GM23338 (cell line): ENCODE data around the gene DAD1. TPM values are rescaled to one million over a fixed set of nuclear protein-coding genes. Genes with fewer than 3 reads are reported as not detected.

ENCODE experiments used
- ATAC-seq: fragments of 200-7000 bp; cut with Tn5 transposase; 3 replicates; pipeline ENCODE4 v1.9.1; 2020
- DNase-seq: peaks from one replicate; pipeline ENCODE4 v3.0.0-alpha.2; 2015; ENCODE audit warnings: low spot score
- H2AFZ ChIP-seq: fragments of 200-600 bp; sonication (generic); 2 replicates; pipeline ENCODE4 v1.8.0; 2016; ENCODE audit warnings: antibody characterized with exemption, mild to moderate bottlenecking, moderate library complexity
- H3F3A ChIP-seq: fragments of 200-600 bp; sonication (generic); replicated peaks from 2 replicates; pipeline ENCODE4 v1.8.0; 2017; ENCODE audit warnings: antibody characterized with exemption, mixed run types, low read depth
- H3K27ac ChIP-seq: fragments of 200-600 bp; sonication (generic); 2 replicates; pipeline ENCODE4 v1.6.1; 2016; ENCODE audit warnings: low read depth
- H3K27me3 ChIP-seq: fragments of 200-600 bp; sonication (generic); 2 replicates; pipeline ENCODE4 v1.8.0; 2016; ENCODE audit warnings: mild to moderate bottlenecking, mixed run types, moderate library complexity; ENCODE audit not compliant: insufficient read depth
- H3K36me3 ChIP-seq: fragments of 200-600 bp; sonication (generic); 2 replicates; pipeline ENCODE4 v1.8.0; 2016; ENCODE audit warnings: mild to moderate bottlenecking; ENCODE audit not compliant: insufficient read depth
- H3K4me1 ChIP-seq: fragments of 200-600 bp; sonication (generic); 2 replicates; pipeline ENCODE4 v1.8.0; 2016; ENCODE audit warnings: mild to moderate bottlenecking, moderate library complexity; ENCODE audit not compliant: insufficient read depth
- H3K4me2 ChIP-seq: fragments of 200-600 bp; sonication (generic); 2 replicates; pipeline ENCODE4 v1.7.1; 2017; ENCODE audit warnings: mixed run types
- H3K4me3 ChIP-seq: fragments of 200-600 bp; sonication (generic); 2 replicates; pipeline ENCODE4 v1.6.1; 2016; ENCODE audit warnings: mixed run types
- H3K79me2 ChIP-seq: fragments of 200-600 bp; sonication (generic); replicated peaks from 2 replicates; pipeline ENCODE4 v1.8.0; 2017; ENCODE audit warnings: mild to moderate bottlenecking; ENCODE audit not compliant: insufficient read depth
- H3K9me2 ChIP-seq: fragments of 200-600 bp; sonication (generic); 2 replicates; pipeline ENCODE4 v1.8.0; 2017; ENCODE audit not compliant: insufficient read depth
- H4K20me1 ChIP-seq: fragments of 200-600 bp; sonication (generic); replicated peaks from 2 replicates; pipeline ENCODE4 v1.8.0; 2017; ENCODE audit warnings: mild to moderate bottlenecking; ENCODE audit not compliant: insufficient read depth
- H3K27ac Mint-ChIP-seq: 2 replicates; pipeline ENCODE4 v1.8.0; 2020; ENCODE audit warnings: inconsistent platforms, mild to moderate bottlenecking, moderate library complexity, mixed read lengths
- H3K27me3 Mint-ChIP-seq: 3 replicates; pipeline ENCODE4 v1.8.0; 2022; ENCODE audit warnings: low read depth, mild to moderate bottlenecking, moderate library complexity, mixed read lengths, inconsistent platforms; ENCODE audit not compliant: insufficient read depth, poor library complexity
- H3K36me3 Mint-ChIP-seq: 3 replicates; pipeline ENCODE4 v1.8.0; 2021; ENCODE audit warnings: low read depth, mild to moderate bottlenecking, inconsistent platforms, moderate library complexity, mixed read lengths
- H3K4me1 Mint-ChIP-seq: 3 replicates; pipeline ENCODE4 v1.8.0; 2020; ENCODE audit warnings: mild to moderate bottlenecking, inconsistent platforms, mixed read lengths
- H3K4me3 Mint-ChIP-seq: 3 replicates; pipeline ENCODE4 v1.8.0; 2021; ENCODE audit warnings: moderate library complexity, mild to moderate bottlenecking, inconsistent platforms, mixed read lengths
- H3K9me3 Mint-ChIP-seq: 3 replicates; pipeline ENCODE4 v1.8.0; 2020; ENCODE audit warnings: moderate library complexity, mild to moderate bottlenecking, inconsistent platforms, mixed read lengths
- CREB1 ChIP-seq: fragments of 250-450 bp; sonication (Bioruptor Pico); IDR thresholded peaks from 2 replicates; pipeline ENCODE4 v1.5.0; 2020; ENCODE audit warnings: low read depth, mild to moderate bottlenecking, moderate library complexity
- EZH2 ChIP-seq: fragments of 200-600 bp; sonication (generic); IDR thresholded peaks from one replicate; pipeline ENCODE4 v1.8.0; 2017; ENCODE audit warnings: antibody characterized with exemption, mild to moderate bottlenecking, low read depth; ENCODE audit not compliant: unreplicated experiment
- EZH2phosphoT487 ChIP-seq: fragments of 200-600 bp; sonication (generic); IDR thresholded peaks from one replicate; pipeline ENCODE4 v1.8.1; 2018; ENCODE audit warnings: antibody characterized with exemption; ENCODE audit not compliant: unreplicated experiment
- JUNB ChIP-seq: IDR thresholded peaks from one replicate; pipeline ENCODE4 v1.6.1; 2016; ENCODE audit warnings: antibody characterized with exemption; ENCODE audit not compliant: unreplicated experiment
- NANOG ChIP-seq: IDR thresholded peaks from 2 replicates; pipeline ENCODE4 v1.6.1; 2016; ENCODE audit warnings: antibody characterized with exemption, borderline replicate concordance
- ZNF114 ChIP-seq: fragments of 250-450 bp; sonication (Bioruptor Pico); IDR thresholded peaks from 2 replicates; pipeline ENCODE4 v1.5.0; 2020; ENCODE audit warnings: mild to moderate bottlenecking, moderate library complexity
- polyA plus RNA-seq: library from polyadenylated mRNA; unstranded; fragments of >200 nt; fragmentation: Nextera tagmentation; extraction: Ambion mirVana; gene quantifications from 2 replicates; pipeline ENCODE4 v1.2.1, GENCODE V29; 2016
- total RNA-seq: library from RNA; depleted of rRNA; stranded (reverse); fragments of >200 nt; shearing (Covaris generic); gene quantifications from 2 replicates; pipeline ENCODE4 v1.2.3, GENCODE V29; 2014
- TF ChIP-seq, protein P1 (sequence below): fragments of 250-450 bp; sonication (Bioruptor Pico); IDR thresholded peaks from 2 replicates; pipeline ENCODE4 v1.5.0; 2020; ENCODE audit warnings: mild to moderate bottlenecking, moderate library complexity
- TF ChIP-seq, protein P2 (sequence below): IDR thresholded peaks from 2 replicates; pipeline ENCODE4 v1.6.1; 2016; ENCODE audit warnings: antibody characterized with exemption
- TF ChIP-seq, protein P3 (sequence below), 2 experiments: fragments of 200-600 bp in 1 of 2; sonication (generic) in 1 of 2; conservative IDR thresholded peaks; 2 replicates each; pipeline versions ENCODE4 v1.5.1 to v1.6.1; 2016 to 2017; ENCODE audit warnings: antibody characterized with exemption in 2 of 2, low read depth in 2 of 2, mild to moderate bottlenecking in 2 of 2, moderate library complexity in 1 of 2
- TF ChIP-seq, protein P4 (sequence below): IDR thresholded peaks from one replicate; pipeline ENCODE4 v1.6.1; 2018; ENCODE audit warnings: antibody characterized with exemption; ENCODE audit not compliant: unreplicated experiment

Gene DAD1
- total and polyA plus RNA-seq, 2 experiments from 2014 or later = 180 to 252 TPM

DNA sequence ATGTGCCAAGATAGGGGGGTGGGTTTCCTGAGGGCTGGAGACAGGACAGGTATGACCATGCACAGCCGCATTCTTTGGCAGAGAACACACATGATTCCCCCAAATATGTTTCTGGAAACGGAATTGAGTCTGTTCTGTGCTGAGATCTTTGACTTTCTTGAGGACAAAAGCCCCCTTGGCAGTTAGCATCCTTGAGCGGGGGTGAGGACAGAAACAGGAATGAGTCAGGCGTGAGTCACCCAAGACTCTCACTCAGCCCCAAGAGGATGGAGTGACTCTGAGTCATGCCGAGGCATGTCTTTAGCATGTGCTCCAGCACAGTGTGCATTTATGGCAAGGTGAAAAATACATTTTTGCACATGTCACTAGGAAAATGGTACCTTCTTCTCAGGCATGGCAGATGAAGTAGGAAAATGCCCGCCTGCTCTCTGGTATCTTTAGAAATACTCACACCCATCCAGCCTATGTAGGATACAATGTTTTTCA lies 52.1 kb downstream of the DAD1 start:
- Histone ChIP-seq H3K4me1 (no peaks in the 10 kb centered on the region), H2AFZ (no peak overlapping the region), H4K20me1 (no peaks in the 10 kb centered on the region), H3K4me2 (no peak overlapping the region), H3K9me2 (0 out of 2 replicates have a peak, but pooled peaks cover 7% of the 10 kb centered on the region), H3K4me3 (no peak overlapping the region), H3K27me3 (no peaks in the 10 kb centered on the region), H3K27ac (no peak overlapping the region), H3K79me2 (no peaks in the 10 kb centered on the region), H3F3A (no peaks in the 10 kb centered on the region), H3K36me3 (no peaks in the 10 kb centered on the region)
- Mint-ChIP-seq H3K4me1 (no peaks in the 10 kb centered on the region; the same call in 2 of the 3 replicates), H3K27ac (no peak overlapping the region), H3K27me3 (peaks cover 2% of the 10 kb centered on the region), H3K4me3 (no peak overlapping the region), H3K9me3 (no peaks in the 10 kb centered on the region), H3K36me3 (no peaks in the 10 kb centered on the region)
- DNase-seq (no peak), ATAC-seq (no peak)
- no peak for TF ChIP-seq NANOG
- TF ChIP-seq EZH2phosphoT487 = no peak
- no peak for TF ChIP-seq EZH2
- TF ChIP-seq, protein P1, sequence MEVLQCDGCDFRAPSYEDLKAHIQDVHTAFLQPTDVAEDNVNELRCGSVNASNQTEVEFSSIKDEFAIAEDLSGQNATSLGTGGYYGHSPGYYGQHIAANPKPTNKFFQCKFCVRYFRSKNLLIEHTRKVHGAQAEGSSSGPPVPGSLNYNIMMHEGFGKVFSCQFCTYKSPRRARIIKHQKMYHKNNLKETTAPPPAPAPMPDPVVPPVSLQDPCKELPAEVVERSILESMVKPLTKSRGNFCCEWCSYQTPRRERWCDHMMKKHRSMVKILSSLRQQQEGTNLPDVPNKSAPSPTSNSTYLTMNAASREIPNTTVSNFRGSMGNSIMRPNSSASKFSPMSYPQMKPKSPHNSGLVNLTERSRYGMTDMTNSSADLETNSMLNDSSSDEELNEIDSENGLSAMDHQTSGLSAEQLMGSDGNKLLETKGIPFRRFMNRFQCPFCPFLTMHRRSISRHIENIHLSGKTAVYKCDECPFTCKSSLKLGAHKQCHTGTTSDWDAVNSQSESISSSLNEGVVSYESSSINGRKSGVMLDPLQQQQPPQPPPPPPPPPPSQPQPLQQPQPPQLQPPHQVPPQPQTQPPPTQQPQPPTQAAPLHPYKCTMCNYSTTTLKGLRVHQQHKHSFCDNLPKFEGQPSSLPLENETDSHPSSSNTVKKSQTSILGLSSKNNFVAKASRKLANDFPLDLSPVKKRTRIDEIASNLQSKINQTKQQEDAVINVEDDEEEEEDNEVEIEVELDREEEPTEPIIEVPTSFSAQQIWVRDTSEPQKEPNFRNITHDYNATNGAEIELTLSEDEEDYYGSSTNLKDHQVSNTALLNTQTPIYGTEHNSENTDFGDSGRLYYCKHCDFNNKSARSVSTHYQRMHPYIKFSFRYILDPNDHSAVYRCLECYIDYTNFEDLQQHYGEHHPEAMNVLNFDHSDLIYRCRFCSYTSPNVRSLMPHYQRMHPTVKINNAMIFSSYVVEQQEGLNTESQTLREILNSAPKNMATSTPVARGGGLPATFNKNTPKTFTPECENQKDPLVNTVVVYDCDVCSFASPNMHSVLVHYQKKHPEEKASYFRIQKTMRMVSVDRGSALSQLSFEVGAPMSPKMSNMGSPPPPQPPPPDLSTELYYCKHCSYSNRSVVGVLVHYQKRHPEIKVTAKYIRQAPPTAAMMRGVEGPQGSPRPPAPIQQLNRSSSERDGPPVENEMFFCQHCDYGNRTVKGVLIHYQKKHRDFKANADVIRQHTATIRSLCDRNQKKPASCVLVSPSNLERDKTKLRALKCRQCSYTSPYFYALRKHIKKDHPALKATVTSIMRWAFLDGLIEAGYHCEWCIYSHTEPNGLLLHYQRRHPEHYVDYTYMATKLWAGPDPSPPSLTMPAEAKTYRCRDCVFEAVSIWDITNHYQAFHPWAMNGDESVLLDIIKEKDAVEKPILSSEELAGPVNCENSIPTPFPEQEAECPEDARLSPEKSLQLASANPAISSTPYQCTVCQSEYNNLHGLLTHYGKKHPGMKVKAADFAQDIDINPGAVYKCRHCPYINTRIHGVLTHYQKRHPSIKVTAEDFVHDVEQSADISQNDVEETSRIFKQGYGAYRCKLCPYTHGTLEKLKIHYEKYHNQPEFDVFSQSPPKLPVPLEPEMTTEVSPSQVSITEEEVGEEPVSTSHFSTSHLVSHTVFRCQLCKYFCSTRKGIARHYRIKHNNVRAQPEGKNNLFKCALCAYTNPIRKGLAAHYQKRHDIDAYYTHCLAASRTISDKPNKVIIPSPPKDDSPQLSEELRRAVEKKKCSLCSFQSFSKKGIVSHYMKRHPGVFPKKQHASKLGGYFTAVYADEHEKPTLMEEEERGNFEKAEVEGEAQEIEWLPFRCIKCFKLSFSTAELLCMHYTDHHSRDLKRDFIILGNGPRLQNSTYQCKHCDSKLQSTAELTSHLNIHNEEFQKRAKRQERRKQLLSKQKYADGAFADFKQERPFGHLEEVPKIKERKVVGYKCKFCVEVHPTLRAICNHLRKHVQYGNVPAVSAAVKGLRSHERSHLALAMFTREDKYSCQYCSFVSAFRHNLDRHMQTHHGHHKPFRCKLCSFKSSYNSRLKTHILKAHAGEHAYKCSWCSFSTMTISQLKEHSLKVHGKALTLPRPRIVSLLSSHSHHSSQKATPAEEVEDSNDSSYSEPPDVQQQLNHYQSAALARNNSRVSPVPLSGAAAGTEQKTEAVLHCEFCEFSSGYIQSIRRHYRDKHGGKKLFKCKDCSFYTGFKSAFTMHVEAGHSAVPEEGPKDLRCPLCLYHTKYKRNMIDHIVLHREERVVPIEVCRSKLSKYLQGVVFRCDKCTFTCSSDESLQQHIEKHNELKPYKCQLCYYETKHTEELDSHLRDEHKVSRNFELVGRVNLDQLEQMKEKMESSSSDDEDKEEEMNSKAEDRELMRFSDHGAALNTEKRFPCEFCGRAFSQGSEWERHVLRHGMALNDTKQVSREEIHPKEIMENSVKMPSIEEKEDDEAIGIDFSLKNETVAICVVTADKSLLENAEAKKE (CRISPR knock-in tag) = no peak
- TF ChIP-seq CREB1 (CRISPR knock-in tag) = no peak
- no peak for TF ChIP-seq JUNB

DNA sequence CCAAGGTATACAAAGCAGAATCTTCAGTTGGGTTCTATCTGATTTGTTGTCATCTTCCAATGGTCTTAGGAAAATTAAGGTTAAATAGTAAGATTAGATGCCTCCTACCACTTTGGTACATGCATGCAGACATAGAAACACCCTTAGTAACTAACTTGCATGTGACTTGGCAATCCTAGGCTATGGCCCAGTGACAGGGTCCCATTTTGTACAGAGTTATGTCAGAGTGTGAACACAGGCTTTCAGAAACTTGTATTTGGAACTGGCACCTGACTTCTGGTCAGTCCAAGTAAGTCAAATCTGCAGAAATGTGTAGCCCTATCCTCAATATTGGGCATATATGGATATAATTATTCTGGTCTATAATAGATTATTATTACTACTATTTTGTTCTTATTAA lies 53.1 kb downstream of the DAD1 start:
- ATAC-seq = no peak
- no peaks in the 10 kb centered on the region for H3K36me3 Mint-ChIP-seq
- Histone ChIP-seq H3K27ac (no peak overlapping the region), H3F3A (no peaks in the 10 kb centered on the region), H3K36me3 (no peaks in the 10 kb centered on the region), H3K79me2 (no peaks in the 10 kb centered on the region), H4K20me1 (no peaks in the 10 kb centered on the region), H3K4me2 (no peak overlapping the region), H3K4me1 (no peaks in the 10 kb centered on the region), H3K9me2 (0 out of 2 replicates have a peak, but pooled peaks cover 7% of the 10 kb centered on the region), H3K27me3 (no peaks in the 10 kb centered on the region), H2AFZ (no peak overlapping the region), H3K4me3 (no peak overlapping the region)
- H3K4me3 Mint-ChIP-seq = no peak overlapping the region
- no peak overlapping the region for H3K27ac Mint-ChIP-seq
- no peaks in the 10 kb centered on the region; the same call in 2 of the 3 replicates for H3K4me1 Mint-ChIP-seq
- H3K27me3 Mint-ChIP-seq = peaks cover 2% of the 10 kb centered on the region
- no peak for DNase-seq
- no peaks in the 10 kb centered on the region for H3K9me3 Mint-ChIP-seq
- no peak for TF ChIP-seq ZNF114 (CRISPR knock-in tag)
- TF ChIP-seq, protein P2, sequence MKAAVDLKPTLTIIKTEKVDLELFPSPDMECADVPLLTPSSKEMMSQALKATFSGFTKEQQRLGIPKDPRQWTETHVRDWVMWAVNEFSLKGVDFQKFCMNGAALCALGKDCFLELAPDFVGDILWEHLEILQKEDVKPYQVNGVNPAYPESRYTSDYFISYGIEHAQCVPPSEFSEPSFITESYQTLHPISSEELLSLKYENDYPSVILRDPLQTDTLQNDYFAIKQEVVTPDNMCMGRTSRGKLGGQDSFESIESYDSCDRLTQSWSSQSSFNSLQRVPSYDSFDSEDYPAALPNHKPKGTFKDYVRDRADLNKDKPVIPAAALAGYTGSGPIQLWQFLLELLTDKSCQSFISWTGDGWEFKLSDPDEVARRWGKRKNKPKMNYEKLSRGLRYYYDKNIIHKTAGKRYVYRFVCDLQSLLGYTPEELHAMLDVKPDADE = no peak
- TF ChIP-seq EZH2 = no peak
- TF ChIP-seq, protein P3, sequence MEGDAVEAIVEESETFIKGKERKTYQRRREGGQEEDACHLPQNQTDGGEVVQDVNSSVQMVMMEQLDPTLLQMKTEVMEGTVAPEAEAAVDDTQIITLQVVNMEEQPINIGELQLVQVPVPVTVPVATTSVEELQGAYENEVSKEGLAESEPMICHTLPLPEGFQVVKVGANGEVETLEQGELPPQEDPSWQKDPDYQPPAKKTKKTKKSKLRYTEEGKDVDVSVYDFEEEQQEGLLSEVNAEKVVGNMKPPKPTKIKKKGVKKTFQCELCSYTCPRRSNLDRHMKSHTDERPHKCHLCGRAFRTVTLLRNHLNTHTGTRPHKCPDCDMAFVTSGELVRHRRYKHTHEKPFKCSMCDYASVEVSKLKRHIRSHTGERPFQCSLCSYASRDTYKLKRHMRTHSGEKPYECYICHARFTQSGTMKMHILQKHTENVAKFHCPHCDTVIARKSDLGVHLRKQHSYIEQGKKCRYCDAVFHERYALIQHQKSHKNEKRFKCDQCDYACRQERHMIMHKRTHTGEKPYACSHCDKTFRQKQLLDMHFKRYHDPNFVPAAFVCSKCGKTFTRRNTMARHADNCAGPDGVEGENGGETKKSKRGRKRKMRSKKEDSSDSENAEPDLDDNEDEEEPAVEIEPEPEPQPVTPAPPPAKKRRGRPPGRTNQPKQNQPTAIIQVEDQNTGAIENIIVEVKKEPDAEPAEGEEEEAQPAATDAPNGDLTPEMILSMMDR (conservative IDR thresholded peaks at IDR 0.05; ENCODE audit: low read depth in 2 of 2) = no peak
- TF ChIP-seq, protein P4, sequence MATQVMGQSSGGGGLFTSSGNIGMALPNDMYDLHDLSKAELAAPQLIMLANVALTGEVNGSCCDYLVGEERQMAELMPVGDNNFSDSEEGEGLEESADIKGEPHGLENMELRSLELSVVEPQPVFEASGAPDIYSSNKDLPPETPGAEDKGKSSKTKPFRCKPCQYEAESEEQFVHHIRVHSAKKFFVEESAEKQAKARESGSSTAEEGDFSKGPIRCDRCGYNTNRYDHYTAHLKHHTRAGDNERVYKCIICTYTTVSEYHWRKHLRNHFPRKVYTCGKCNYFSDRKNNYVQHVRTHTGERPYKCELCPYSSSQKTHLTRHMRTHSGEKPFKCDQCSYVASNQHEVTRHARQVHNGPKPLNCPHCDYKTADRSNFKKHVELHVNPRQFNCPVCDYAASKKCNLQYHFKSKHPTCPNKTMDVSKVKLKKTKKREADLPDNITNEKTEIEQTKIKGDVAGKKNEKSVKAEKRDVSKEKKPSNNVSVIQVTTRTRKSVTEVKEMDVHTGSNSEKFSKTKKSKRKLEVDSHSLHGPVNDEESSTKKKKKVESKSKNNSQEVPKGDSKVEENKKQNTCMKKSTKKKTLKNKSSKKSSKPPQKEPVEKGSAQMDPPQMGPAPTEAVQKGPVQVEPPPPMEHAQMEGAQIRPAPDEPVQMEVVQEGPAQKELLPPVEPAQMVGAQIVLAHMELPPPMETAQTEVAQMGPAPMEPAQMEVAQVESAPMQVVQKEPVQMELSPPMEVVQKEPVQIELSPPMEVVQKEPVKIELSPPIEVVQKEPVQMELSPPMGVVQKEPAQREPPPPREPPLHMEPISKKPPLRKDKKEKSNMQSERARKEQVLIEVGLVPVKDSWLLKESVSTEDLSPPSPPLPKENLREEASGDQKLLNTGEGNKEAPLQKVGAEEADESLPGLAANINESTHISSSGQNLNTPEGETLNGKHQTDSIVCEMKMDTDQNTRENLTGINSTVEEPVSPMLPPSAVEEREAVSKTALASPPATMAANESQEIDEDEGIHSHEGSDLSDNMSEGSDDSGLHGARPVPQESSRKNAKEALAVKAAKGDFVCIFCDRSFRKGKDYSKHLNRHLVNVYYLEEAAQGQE = no peak
